ENCODE data around the gene MXD4.
"Not testable (repeated sequence)": the region's sequence is repeated elsewhere in the genome, so short reads cannot be mapped to it uniquely, and the experiment has no call there.

MXD4 gene

GRCh38 chr4:2249526-2250356 is 12.2 kb downstream of the MXD4 start:
- DNase-seq, result no peak

GRCh38 chr4:2248821-2249261 is 13.1 kb downstream of the MXD4 start:
- no peak for DNase-seq

- DNase-seq, result no peak
Measured at GRCh38 chr4:2248044-2248780, 13.7 kb downstream of the MXD4 start.

- DNase-seq, result no peak
Measured at GRCh38 chr4:2247128-2248043, 14.5 kb downstream of the MXD4 start.

GRCh38 chr4:2246384-2247127 is 15.4 kb downstream of the MXD4 start:
- no peak for DNase-seq

GRCh38 chr4:2245787-2246275 is 16.1 kb downstream of the MXD4 start:
- DNase-seq, result no peak

GRCh38 chr4:2245057-2245786 is 16.7 kb downstream of the MXD4 start:
- no peak for DNase-seq

GRCh38 chr4:2243681-2244380 is 18.1 kb downstream of the MXD4 start:
- no peak for DNase-seq

- peak; percentile 57 for DNase-seq
Measured at GRCh38 chr4:2241410-2242353, 20.2 kb downstream of the MXD4 start, which contains the start of the genes HAUS3 and POLN. Gene HAUS3, minus strand, starts transcription at chr4:2242121. Its CDS starts 1,175 bp downstream, at chr4:2240946. Gene POLN, minus strand, starts transcription at chr4:2242121. Its CDS starts 12,890 bp downstream, at chr4:2229231.

GRCh38 chr4:2241003-2241402 is 20.9 kb downstream of the MXD4 start:
- DNase-seq, result no peak

- no peak for DNase-seq
Measured at GRCh38 chr4:2236944-2237666, 24.8 kb downstream of the MXD4 start.

GRCh38 chr4:2231082-2231481 is 30.8 kb downstream of the MXD4 start:
- DNase-seq, result no peak

- no peak for DNase-seq
Measured at GRCh38 chr4:2226261-2226660, 35.6 kb downstream of the MXD4 start.

- DNase-seq, result no peak
Measured at GRCh38 chr4:2222838-2223237, 39.1 kb downstream of the MXD4 start.

GRCh38 chr4:2221378-2221777 is 40.5 kb downstream of the MXD4 start:
- not testable (repeated sequence) for DNase-seq

GRCh38 chr4:2220016-2220630 is 41.8 kb downstream of the MXD4 start:
- DNase-seq, result no peak

GRCh38 chr4:2219233-2219760 is 42.6 kb downstream of the MXD4 start:
- DNase-seq, result no peak

- no peak for DNase-seq
Measured at GRCh38 chr4:2218436-2218835, 43.5 kb downstream of the MXD4 start.
